ENCODE measurements around the gene TECR.
"Not testable (repeated sequence)": the region's sequence is repeated elsewhere in the genome, so short reads cannot be mapped to it uniquely, and the experiment has no call there.

The TECR gene

GRCh38 chr19:14561249-14561648 is 31.9 kb downstream of the TECR start:
- DNase-seq (ENCODE audit: low read depth): no peak

- DNase-seq (ENCODE audit: low read depth): no peak
Measured at GRCh38 chr19:14561847-14562351, 32.5 kb downstream of the TECR start.

GRCh38 chr19:14562660-14563589 is 33.5 kb downstream of the TECR start:
- no peak for DNase-seq (ENCODE audit: low read depth)

- no peak for DNase-seq (ENCODE audit: low read depth)
Measured at GRCh38 chr19:14563590-14563926, 34.2 kb downstream of the TECR start.

GRCh38 chr19:14563989-14564651 is 34.7 kb downstream of the TECR start:
- DNase-seq (ENCODE audit: low read depth): peak; percentile 25

- not testable (repeated sequence) for DNase-seq (ENCODE audit: low read depth)
Measured at GRCh38 chr19:14564652-14565297, 35.4 kb downstream of the TECR start.

- DNase-seq (ENCODE audit: low read depth): no peak
Measured at GRCh38 chr19:14565298-14565679, 35.9 kb downstream of the TECR start.

- no peak for DNase-seq (ENCODE audit: low read depth)
Measured at GRCh38 chr19:14565765-14566711, 36.6 kb downstream of the TECR start.

- no peak for DNase-seq (ENCODE audit: low read depth)
Measured at GRCh38 chr19:14566712-14567077, 37.3 kb downstream of the TECR start.

- no peak for DNase-seq (ENCODE audit: low read depth)
Measured at GRCh38 chr19:14567079-14567478, 37.7 kb downstream of the TECR start.

- no peak for DNase-seq (ENCODE audit: low read depth)
Measured at GRCh38 chr19:14570864-14571527, 41.6 kb downstream of the TECR start.

- peak; percentile 87 for DNase-seq (ENCODE audit: low read depth)
Measured at GRCh38 chr19:14571695-14572490, 42.5 kb downstream of the TECR start, which contains the start of gene NDUFB7. TSS of gene NDUFB7 (minus strand) at chr19:14572066. CDS start at chr19:14572000, 66 bp downstream.

- DNase-seq (ENCODE audit: low read depth): no peak
Measured at GRCh38 chr19:14575428-14575980, 46.1 kb downstream of the TECR start.

- no peak for DNase-seq (ENCODE audit: low read depth)
Measured at GRCh38 chr19:14576363-14576762, 47.0 kb downstream of the TECR start.

- DNase-seq (ENCODE audit: low read depth): no peak
Measured at GRCh38 chr19:14577264-14577663, 47.9 kb downstream of the TECR start.

GRCh38 chr19:14577885-14578427 is 48.6 kb downstream of the TECR start:
- no peak for DNase-seq (ENCODE audit: low read depth)

- DNase-seq (ENCODE audit: low read depth): no peak
Measured at GRCh38 chr19:14580623-14581237, 51.3 kb downstream of the TECR start.

GRCh38 chr19:14582894-14583340 is 53.5 kb downstream of the TECR start, which contains the start of gene CLEC17A:
TSS of gene CLEC17A (plus strand) at chr19:14583084. CDS start at chr19:14583161, 77 bp downstream.
- no peak for DNase-seq (ENCODE audit: low read depth)

- not testable (repeated sequence) for DNase-seq (ENCODE audit: low read depth)
Measured at GRCh38 chr19:14584372-14584771, 55.0 kb downstream of the TECR start.

Measured in T-helper 22 cell (primary cell).